Aorta (tissue), 5 donors: ENCODE data around the gene NAB1. TPM values are rescaled to one million over a fixed set of nuclear protein-coding genes. Genes with fewer than 3 reads are reported as not detected.
A peak's percentile ranks its signal among the peaks of the same experiment; 100 is the strongest.

Experiments
- ATAC-seq: fragments of 200-7000 bp; cut with Tn5 transposase; one replicate; pipeline ENCODE4 v1.9.1; 2022; ENCODE audit warnings: moderate library complexity; ENCODE audit not compliant: low FRiP score
- DNase-seq, 2 donors: peaks; one replicate each; pipeline ENCODE4 v3.0.0-alpha.2; 2020
- H3K27ac ChIP-seq, 2 donors: one replicate each; pipeline ENCODE4 v1.5.1; 2013; ENCODE audit warnings: low read length in 2 of 2, mild to moderate bottlenecking in 2 of 2, moderate library complexity in 2 of 2, control low read depth in 1 of 2, inconsistent platforms in 1 of 2, low read depth in 1 of 2
- H3K27me3 ChIP-seq, 2 donors: one replicate each; pipeline ENCODE4 v1.6.1; 2013; ENCODE audit warnings: control low read depth in 1 of 2, low read length in 1 of 2, mild to moderate bottlenecking in 1 of 2, moderate library complexity in 1 of 2; ENCODE audit not compliant: insufficient read depth in 2 of 2, control insufficient read depth in 1 of 2
- H3K36me3 ChIP-seq, 2 donors: one replicate each; pipeline ENCODE4 v1.6.1; 2013; ENCODE audit warnings: control low read depth in 1 of 2, low read length in 1 of 2, mild to moderate bottlenecking in 1 of 2; ENCODE audit not compliant: insufficient read depth in 2 of 2, control insufficient read depth in 1 of 2
- H3K4me1 ChIP-seq, 2 donors: one replicate each; pipeline ENCODE4 v1.6.1; 2013; ENCODE audit warnings: low read length in 2 of 2, control low read depth in 1 of 2, mild to moderate bottlenecking in 1 of 2, moderate library complexity in 1 of 2; ENCODE audit not compliant: insufficient read depth in 2 of 2, control insufficient read depth in 1 of 2
- H3K4me3 ChIP-seq, 2 donors: one replicate each; pipeline ENCODE4 v1.5.1; 2013; ENCODE audit warnings: low read length in 2 of 2, control low read depth in 1 of 2, mild to moderate bottlenecking in 1 of 2
- H3K9me3 ChIP-seq: one replicate; pipeline ENCODE4 v1.6.1; 2013; ENCODE audit warnings: mild to moderate bottlenecking, low read length; ENCODE audit not compliant: control insufficient read depth
- WGBS, 2 donors: extraction: QIAGEN DNeasy Blood & Tissue Kit; methylation state at CpG; one replicate each; pipeline ENCODE4 v1.1.7; 2013; 5-methylcytosine and 5-hydroxymethylcytosine counted together
- intact Hi-C, 2 donors: fragments of 100-400 bp; cut with DNase I; formaldehyde crosslinking; loops; one replicate each; pipeline versions ENCODE4 v1.14.2 to v1.15.0; 2022
- polyA plus RNA-seq, 2 donors: library from polyadenylated mRNA; stranded (reverse); fragments of 200-250 nt; gene quantifications; one replicate each; pipeline ENCODE4 v1.2.3, GENCODE V29; 2013
- total RNA-seq, 2 donors: library from RNA; stranded (reverse); fragmentation: NEBNext Ultra II Directional; extraction: Animal tissue kit (Norgen Biotek cat#: 25700); gene quantifications; one replicate each; pipeline ENCODE4 v1.2.1, GENCODE V29; 2021
- donor health status: healthy with polysubstance abuse.
- donor health status: Bipolar disorder and iron deficiency.
- donor health status: DM: no; HTN: no; CAD: no.
- donor health status: DM: no; HTN: no; CAD: no.
- donor health status: DM: yes; HTN: yes; CAD: no.

The NAB1 gene
- total and polyA plus RNA-seq, 4 donors = 26.9 to 67.8 (median 42.9) TPM

DNA sequence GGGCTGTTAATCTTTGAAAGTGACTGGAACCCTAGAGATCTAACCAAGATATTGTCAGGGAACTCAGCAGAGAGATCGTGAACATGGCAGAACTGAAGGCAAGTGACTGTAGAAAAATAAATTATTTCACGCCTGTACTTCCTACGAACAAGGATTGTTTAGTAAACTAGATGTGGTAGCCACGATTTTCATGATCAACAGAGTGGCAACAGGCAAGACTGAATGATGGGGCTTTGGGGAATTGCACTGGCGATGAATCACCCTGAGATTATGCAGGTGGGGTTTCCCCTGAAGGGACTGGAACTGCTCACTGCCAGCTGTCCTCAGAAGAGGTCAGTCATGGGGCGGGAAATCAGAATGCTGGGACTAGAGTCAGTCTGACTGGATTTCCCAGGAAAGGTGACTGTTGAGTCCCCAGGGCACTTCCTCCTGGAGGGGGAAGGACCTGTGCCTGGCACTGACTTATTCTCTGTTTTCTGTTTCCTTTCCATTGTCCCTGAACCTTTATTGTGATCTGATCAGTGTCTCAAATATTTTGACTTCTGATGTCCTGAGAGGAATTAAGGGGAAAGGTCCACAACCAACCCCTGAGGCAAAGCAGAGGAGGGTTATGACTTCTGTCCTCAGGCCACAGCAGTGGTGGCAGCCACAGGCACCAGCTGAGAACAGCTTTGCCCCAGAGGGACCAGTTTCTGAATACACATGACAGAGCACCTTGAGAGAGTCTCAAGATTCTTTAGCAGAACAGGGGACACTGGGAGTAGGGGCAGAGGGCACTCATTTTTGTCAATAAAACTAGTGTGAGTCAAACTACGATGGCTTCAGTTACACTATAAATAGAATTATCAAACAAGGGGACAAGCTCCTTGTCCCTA is 70.0 kb downstream of the NAB1 start:
- H3K4me3 ChIP-seq = no peak overlapping the region
- peak; percentile 64 for ATAC-seq
- no peaks in the 10 kb centered on the region for H3K27me3 ChIP-seq
- H3K27ac ChIP-seq = no peak overlapping the region
- 39 to 51% methylated on average over 7 of the region's 7 CpGs for WGBS, 2 donors
- H3K36me3 ChIP-seq = no peaks in the 10 kb centered on the region
- DNase-seq = peak in 1 of 2 donors; percentile 51
- H3K4me1 ChIP-seq = peaks cover 0 to 2% of the 10 kb centered on the region in 2 donors
- intact Hi-C loops = no loop called here
- no peaks in the 10 kb centered on the region for H3K9me3 ChIP-seq

DNA sequence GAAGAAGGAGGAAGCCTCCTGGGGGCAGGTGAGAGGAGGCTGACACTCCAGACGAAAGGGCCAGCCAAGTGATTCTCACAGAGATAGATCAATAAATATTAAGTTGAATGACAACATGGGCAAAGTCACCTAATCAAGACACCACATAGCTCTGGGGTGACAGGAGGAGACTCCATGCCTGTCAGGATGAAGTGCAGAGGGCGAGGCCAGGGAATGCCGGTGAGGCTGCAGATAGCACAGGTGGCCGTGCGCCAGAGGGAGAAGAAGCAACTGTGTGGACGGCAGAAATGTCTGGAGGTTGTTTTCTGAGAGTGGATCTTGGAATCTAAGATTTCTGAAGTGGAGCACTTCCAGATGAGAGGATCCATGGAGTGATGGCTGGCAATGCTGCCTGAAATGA is 71.4 kb downstream of the NAB1 start:
- 86% methylated on average over 6 of the region's 6 CpGs for WGBS, 2 donors
- no peak overlapping the region for H3K27ac ChIP-seq
- H3K27me3 ChIP-seq = no peaks in the 10 kb centered on the region
- peaks cover 0 to 2% of the 10 kb centered on the region in 2 donors for H3K4me1 ChIP-seq
- no peaks in the 10 kb centered on the region for H3K36me3 ChIP-seq
- no peak for ATAC-seq
- intact Hi-C loops = no loop called here
- no peaks in the 10 kb centered on the region for H3K9me3 ChIP-seq
- H3K4me3 ChIP-seq = no peak overlapping the region
- no peak for DNase-seq

DNA sequence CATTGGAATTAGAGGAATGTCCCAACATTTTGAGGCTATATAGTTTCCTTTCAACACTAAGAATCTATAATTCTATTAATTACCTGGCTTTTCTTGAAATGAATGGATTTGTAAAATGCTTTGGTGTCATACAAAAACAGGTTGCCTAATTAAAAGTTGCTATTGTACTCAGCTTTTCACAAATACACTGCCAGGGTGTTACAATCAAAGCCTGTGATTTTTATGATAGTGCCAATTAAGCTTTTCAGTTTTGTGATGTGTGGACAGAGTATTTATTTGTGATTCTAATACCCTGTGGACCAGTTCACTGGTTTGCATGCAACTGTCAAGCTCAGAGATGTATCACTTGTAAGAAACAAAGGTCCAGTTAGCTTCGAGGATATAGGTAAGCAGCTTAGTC is 71.8 kb downstream of the NAB1 start:
- DNase-seq = no peak
- Histone ChIP-seq H3K27me3 (no peaks in the 10 kb centered on the region), H3K4me3 (no peak overlapping the region), H3K36me3 (no peaks in the 10 kb centered on the region), H3K27ac (no peak overlapping the region), H3K9me3 (no peaks in the 10 kb centered on the region), H3K4me1 (peaks cover 0 to 2% of the 10 kb centered on the region in 2 donors)
- intact Hi-C loops = no loop called here
- no peak for ATAC-seq
- WGBS, 2 donors = 87 to 89% methylated on average over 1 of the region's 1 CpG

DNA sequence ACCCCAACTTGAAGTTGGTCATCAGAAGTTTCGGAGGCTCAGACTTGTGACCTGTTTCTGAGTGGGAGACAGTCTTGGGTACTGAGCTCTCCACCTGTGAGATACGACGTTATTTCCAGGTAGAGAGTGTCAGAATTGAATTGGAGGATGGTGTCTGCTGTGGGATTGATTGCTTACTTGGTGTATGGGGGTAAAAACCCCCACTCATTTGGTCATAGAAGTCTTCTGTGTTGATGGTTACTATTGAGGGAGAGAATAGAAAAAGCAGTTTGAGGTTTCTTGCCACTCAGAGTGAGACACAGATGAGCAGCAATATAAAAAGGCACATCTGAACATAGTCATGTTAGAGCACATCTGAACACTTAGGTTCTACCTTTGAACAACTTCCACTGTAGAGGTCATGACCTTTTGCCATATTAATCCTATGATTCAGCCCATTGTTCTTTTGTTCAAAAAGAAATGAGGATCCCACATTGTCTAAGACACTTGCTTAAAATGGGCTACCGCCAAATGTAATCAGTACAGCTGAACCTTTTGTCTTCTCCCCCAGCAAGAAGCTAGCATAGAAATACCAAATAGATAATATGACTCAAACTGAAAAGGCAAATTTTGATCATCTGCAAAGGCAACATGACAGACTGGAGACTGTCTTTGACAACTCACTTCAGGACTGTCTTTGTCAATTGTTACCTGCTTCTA is 73.3 kb downstream of the NAB1 start:
- 97% methylated on average over 4 of the region's 4 CpGs for WGBS, 2 donors
- ATAC-seq (no peak), DNase-seq (no peak)
- intact Hi-C loops = no loop called here
- H3K27ac ChIP-seq = no peak overlapping the region
- no peaks in the 10 kb centered on the region for H3K27me3 ChIP-seq
- no peaks in the 10 kb centered on the region for H3K9me3 ChIP-seq
- no peaks in the 10 kb centered on the region for H3K36me3 ChIP-seq
- peaks cover 0 to 2% of the 10 kb centered on the region in 2 donors for H3K4me1 ChIP-seq
- no peak overlapping the region for H3K4me3 ChIP-seq

DNA sequence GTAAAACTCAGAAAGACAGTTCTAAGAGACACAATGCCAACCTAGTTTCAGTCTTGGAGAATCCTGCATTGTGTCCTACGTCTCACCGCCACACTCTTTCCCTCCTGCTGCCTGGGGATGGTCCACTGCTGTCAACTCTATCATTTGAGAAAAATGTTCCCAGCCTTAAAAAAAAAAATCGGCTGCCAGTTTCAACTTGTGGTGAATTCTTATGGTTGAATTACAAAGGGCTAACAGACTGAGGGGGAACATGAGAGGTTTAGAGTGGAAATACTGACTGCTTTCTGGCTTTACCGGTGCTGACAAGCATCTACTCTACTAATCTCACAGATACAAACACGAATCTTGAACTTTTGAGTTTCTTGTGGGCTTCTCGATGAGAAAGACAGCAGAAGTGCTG is 74.0 kb downstream of the NAB1 start:
- no peaks in the 10 kb centered on the region for H3K27me3 ChIP-seq
- no peak overlapping the region for H3K4me3 ChIP-seq
- DNase-seq (no peak), ATAC-seq (no peak)
- intact Hi-C loops = no loop called here
- peaks cover 0 to 2% of the 10 kb centered on the region in 2 donors for H3K4me1 ChIP-seq
- 65 to 67% methylated on average over 6 of the region's 6 CpGs for WGBS, 2 donors
- H3K36me3 ChIP-seq = no peaks in the 10 kb centered on the region
- no peaks in the 10 kb centered on the region for H3K9me3 ChIP-seq
- H3K27ac ChIP-seq = no peak overlapping the region

DNA sequence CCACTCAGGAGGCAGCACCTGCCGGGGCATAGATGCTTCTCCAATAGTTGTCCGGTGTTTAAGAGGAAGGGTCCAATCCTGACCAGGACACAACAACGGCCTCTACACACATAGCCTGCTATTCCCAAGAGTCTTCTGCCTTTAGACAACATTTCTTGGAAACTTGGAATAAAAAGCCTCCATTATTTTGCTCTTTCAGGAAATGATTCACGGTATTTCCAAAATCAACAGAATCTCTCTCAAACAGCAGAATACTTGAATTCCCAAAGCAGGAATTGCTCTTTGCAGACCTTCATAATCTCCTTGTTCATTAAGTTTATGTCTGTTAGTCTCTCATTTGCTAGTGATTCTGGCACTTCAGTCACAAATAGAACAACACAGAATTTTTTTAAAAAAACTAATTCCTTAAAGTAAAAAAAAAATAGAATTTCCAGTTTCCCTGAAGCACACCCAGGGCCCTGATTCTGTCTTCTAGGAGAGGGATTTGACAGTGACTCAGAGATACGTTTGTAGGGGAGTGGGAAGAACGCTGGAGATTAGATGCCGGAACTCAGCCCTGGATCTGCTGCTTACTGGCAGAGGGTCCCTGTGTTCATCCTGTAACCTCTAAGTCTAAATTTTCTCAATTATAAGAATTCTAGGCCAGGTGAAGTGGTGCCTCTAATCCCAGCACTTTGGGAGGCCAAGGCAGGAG is 74.7 kb downstream of the NAB1 start:
- Histone ChIP-seq H3K4me3 (no peak overlapping the region), H3K4me1 (peaks cover 0 to 2% of the 10 kb centered on the region in 2 donors), H3K9me3 (no peaks in the 10 kb centered on the region), H3K36me3 (no peaks in the 10 kb centered on the region), H3K27ac (no peak overlapping the region), H3K27me3 (no peaks in the 10 kb centered on the region)
- intact Hi-C loops = no loop called here
- WGBS, 2 donors = 31 to 37% methylated on average over 7 of the region's 7 CpGs
- DNase-seq (no peak), ATAC-seq (peak; percentile 34)

DNA sequence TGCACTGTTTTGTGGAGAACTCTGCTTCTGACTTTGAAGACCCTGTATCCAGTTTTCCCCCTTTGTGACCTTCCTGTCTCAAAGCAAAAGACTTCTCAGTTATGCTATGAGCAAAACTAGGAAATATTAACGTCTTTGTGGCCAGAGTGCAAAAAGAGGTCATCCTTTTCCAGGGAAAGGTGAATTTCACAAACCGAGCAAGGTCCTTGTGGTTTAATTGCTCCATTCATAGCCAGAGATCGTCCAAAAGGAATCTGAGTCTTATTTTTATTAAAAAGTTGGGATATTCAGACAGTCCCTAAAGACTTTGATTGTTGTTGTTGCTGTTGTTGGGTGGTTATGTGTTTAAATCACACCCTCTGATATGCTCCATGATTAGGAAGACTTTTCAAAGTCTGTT is 77.4 kb downstream of the NAB1 start:
- 64 to 68% methylated on average over 3 of the region's 3 CpGs for WGBS, 2 donors
- Histone ChIP-seq H3K36me3 (no peaks in the 10 kb centered on the region), H3K27ac (no peak overlapping the region), H3K4me3 (no peak overlapping the region), H3K9me3 (no peaks in the 10 kb centered on the region), H3K4me1 (peaks cover 0 to 2% of the 10 kb centered on the region in 2 donors), H3K27me3 (no peaks in the 10 kb centered on the region)
- ATAC-seq (no peak), DNase-seq (no peak)
- intact Hi-C loops = no loop called here

DNA sequence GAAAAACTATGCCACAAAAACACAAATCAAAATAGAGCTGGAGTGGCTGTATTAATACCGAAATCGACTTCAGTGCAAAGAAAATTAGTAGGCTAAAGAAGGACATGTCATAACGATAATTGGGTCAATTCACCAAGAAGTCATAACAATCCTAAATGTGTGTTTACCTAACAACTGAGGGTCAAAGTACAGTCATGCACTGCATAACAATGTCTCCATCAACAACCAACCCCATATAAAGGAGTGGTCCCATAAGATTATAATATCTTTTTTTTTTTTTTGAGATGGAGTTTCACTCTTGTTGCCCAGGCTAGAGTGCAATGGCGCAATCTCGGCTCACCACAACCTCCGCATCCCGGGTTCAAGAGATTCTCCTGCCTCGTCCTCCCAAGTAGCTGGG is 87.5 kb downstream of the NAB1 start:
- Histone ChIP-seq H3K36me3 (no peaks in the 10 kb centered on the region), H3K9me3 (no peaks in the 10 kb centered on the region), H3K27ac (no peak overlapping the region), H3K4me1 (no peaks in the 10 kb centered on the region), H3K27me3 (no peaks in the 10 kb centered on the region), H3K4me3 (no peak overlapping the region)
- ATAC-seq (no peak), DNase-seq (no peak)
- 96% methylated on average over 8 of the region's 8 CpGs for WGBS, 2 donors
- intact Hi-C loops = no loop called here
